ENCODE measurements around the gene SGCB.

Gene SGCB

GRCh38 chr4:52019936-52020657 lies 18.0 kb downstream of the SGCB start, which contains the start of gene LRRC66:
LRRC66 (minus strand) TSS chr4:52020363; CDS start chr4:52017613, 2,750 bp downstream.
- DNase-seq (ENCODE audit: low spot score) = peak; percentile 87

GRCh38 chr4:52017814-52018213 lies 20.3 kb downstream of the SGCB start:
- DNase-seq (ENCODE audit: low spot score) = peak; percentile 25

GRCh38 chr4:52016981-52017380 lies 21.1 kb downstream of the SGCB start:
- no peak for DNase-seq (ENCODE audit: low spot score)

- no peak for DNase-seq (ENCODE audit: low spot score)
These were observed 22.7 kb downstream of the SGCB start for GRCh38 chr4:52015366-52015765.

GRCh38 chr4:52014903-52015302 lies 23.2 kb downstream of the SGCB start:
- DNase-seq (ENCODE audit: low spot score) = no peak

- no peak for DNase-seq (ENCODE audit: low spot score)
These were observed 25.4 kb downstream of the SGCB start for GRCh38 chr4:52012651-52013050.

- no peak for DNase-seq (ENCODE audit: low spot score)
These were observed 27.1 kb downstream of the SGCB start for GRCh38 chr4:52010986-52011385.

- DNase-seq (ENCODE audit: low spot score) = peak; percentile 28
These were observed 31.2 kb downstream of the SGCB start for GRCh38 chr4:52006887-52007286.

GRCh38 chr4:52005604-52006273 lies 32.4 kb downstream of the SGCB start:
- no peak for DNase-seq (ENCODE audit: low spot score)

GRCh38 chr4:52004414-52004813 lies 33.7 kb downstream of the SGCB start:
- DNase-seq (ENCODE audit: low spot score) = no peak

GRCh38 chr4:52001616-52002015 lies 36.5 kb downstream of the SGCB start:
- no peak for DNase-seq (ENCODE audit: low spot score)

- DNase-seq (ENCODE audit: low spot score) = no peak
These were observed 38.8 kb downstream of the SGCB start for GRCh38 chr4:51999250-51999649.

- no peak for DNase-seq (ENCODE audit: low spot score)
These were observed 39.3 kb downstream of the SGCB start for GRCh38 chr4:51998837-51999236.

GRCh38 chr4:51997647-51998046 lies 40.5 kb downstream of the SGCB start:
- DNase-seq (ENCODE audit: low spot score) = no peak

GRCh38 chr4:51995647-51996220 lies 42.4 kb downstream of the SGCB start:
- no peak for DNase-seq (ENCODE audit: low spot score)

Measured in LoVo (cell line).